DND-41 (cell line): ENCODE results near the gene DGUOK.

Experiments
- CTCF ChIP-seq: IDR thresholded peaks from 2 replicates; pipeline ENCODE4 v1.5.1; 2012; ENCODE audit warnings: borderline replicate concordance, low read length, moderate library complexity, mild to moderate bottlenecking; ENCODE audit not compliant: poor library complexity, severe bottlenecking; ENCODE audit errors: extremely low read depth
- EZH2 ChIP-seq: IDR thresholded peaks from 3 replicates; pipeline ENCODE4 v1.6.1; 2012; ENCODE audit warnings: borderline replicate concordance, low read depth, mild to moderate bottlenecking, moderate library complexity, low read length, inconsistent platforms; ENCODE audit not compliant: severe bottlenecking

DNA sequence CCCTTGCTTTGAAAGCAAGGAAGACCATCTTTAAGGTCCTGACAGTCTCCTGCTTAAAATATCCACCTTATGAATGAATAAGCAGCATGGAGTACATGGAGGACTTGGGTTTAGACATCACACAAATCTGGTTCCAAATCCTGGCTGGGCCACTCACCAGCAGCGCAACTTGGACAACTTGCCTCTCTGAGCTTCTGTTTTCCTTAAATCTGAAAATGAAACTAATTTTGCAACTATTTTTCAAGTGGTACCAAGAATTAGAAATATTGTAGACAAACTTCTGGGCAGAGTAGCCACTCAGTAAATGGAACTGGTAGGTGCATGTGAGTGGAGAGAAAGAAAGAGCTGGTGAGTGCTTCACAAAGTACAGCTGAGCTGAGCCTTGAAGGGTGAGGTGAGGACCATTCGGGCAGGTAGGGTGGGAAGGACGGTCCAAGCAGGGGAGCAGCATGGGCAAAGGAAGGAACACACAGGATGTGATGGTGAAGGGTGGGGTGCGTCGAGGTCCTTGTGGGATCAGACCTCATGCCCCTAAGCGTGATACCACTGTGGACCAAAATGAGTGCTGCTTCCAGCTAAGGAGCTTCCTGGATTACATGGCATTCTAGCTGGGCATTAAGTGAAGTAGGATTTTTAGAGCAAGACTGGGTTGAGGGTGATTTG is 43.6 kb downstream of the DGUOK start:
- TF ChIP-seq EZH2 (no peak), CTCF (no peak)
